HG03571 (cell line): Measurements from ENCODE around the gene ROR2.
"Not testable (repeated sequence)": the region's sequence is repeated elsewhere in the genome, so short reads cannot be mapped to it uniquely, and the experiment has no call there.

Experiments
- ATAC-seq: cut with Tn5 transposase; IDR thresholded peaks from one replicate; pipeline ENCODE4 v1.9.1; 2021; ENCODE audit not compliant: unreplicated experiment

ROR2 gene

DNA sequence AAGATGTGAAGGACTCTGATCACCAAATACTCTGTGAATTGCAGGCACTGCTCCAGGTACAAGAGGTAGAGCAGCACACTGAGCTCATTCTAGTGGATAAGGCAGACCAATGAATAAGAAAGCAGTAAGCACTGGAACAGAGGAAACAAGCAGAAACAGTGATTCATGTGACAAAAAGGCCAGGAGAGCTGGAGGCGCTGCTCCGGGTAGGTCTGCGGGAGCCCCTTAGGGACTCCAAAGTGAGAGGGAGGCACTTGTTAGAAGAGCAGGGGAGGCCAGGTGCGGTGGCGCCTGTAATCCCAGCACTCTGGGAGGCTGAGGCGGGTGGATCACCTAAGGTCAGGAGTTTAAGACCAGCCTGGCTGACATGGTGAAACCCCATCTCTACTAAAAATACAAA lies 294.8 kb downstream of the ROR2 start:
- ATAC-seq = no peak

DNA sequence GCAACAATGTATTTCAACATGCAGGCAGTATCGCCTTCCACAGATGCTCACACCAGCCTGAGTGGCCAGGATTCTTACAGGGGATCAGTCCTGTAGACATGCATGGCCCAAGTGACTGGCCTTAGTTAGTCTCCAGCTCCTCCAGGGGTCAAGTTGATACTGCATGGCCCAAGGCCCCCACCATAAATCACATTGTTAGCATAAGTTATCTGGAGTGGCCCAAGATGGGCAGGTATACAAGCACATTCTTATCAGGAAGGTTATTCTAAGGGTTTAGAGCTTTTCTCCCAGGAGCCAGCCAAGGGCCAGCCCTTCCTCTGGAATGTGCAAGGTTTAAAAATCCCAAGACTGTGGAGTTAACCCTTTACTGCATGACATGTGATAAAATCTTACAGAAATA lies 295.5 kb downstream of the ROR2 start:
- ATAC-seq = no peak

DNA sequence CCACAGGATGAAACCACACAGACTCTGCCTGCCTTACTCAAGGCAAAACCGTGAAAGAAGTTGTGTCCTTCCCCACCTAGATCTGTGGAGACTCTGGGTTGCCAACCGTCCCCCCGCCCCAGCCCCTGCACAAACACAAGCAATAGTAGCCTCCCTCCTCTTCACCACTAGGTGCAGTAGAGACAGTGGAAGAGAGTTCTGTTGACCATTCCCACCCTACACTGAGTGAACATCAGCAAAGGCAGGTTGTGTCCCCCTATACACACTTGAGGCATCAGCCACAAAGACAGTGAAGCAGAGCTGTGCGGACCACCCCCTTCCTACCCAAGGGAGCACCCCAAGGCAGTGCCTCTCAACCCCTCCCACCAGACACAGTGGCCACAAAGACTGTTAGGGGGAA lies 302.7 kb downstream of the ROR2 start:
- ATAC-seq = no peak

DNA sequence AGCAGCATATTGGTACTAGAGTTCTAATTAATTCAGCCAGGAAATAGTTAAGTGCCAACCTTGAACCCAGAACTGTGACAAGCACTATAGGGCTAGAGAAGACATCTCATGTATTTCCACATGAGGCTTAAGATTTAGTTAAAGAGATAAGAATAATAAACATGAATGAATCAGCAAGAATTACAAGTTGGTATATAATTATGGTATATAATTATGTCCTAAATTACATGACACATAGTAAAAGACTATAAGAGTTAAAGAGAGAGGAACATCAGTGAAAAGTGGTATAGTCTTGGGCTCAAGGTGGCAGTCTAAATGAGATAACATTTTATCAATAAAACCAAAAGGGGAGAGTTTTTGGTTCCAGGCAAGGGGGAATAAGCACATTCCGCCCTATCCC lies 303.3 kb downstream of the ROR2 start:
- no peak for ATAC-seq

DNA sequence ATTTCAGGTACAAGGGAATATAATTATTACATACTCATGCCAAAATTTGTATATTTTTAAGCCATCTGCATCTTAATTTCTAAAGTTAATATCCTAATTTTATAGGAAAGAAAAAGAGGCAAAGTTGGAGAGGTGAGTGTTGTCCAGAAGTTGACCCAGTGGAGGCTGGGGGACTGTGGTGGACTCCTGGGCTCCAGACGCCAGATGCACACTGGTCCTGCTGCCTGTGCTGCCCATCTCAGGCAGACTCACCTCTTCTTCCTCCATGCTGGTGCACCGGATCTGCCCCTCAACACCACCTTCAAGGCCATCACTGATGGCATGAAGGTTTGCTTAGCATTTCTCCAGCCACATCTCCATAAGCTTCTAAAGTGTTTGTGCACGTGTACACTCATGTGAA lies 305.6 kb downstream of the ROR2 start:
- ATAC-seq = no peak

DNA sequence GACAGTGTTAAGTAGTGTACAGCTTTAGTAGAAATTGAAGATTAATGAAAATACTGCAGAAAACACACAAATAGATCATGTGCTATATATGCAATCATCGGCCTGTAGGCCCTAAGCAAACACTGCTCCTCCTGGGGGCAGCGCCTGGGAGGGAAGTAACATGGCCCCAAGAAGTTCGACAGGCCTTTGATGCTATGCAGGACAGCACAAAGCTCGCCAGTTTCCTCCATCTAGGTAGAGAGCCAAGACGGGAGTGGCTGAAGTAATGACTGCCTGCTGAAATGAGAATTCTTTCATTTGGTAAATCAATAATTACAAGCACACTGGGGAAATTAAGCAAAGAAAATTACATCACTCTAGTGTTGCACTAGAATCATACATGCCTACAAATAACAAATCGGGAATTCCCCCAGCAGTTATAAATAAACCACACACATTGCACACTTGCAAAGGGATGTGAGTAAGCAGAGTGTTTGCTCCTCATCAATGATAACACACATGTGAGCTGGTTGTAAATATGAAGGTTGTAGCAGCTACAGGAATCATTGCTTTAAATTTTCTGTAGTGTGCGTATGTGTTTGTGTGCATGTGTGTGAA lies 306.4 kb downstream of the ROR2 start:
- no peak for ATAC-seq

DNA sequence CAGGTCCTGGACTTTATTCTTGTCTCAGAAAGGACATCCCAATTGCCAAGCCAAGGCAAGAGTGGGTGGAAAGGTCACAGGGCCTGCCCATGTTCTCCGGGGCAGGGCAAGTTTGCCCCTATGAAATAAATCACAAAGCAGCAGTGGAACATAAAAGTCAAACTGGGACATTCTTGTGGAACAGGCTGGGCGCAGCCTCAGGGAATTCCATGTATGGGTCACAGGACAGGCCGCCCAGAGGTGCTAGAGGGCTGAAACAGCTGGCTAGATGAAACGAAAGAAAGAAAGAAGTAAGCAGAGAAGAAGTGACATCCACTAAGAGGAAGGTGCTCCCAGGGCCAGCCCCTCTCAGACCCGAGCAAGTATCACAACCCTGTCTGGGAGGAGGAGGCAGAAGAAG lies 307.3 kb downstream of the ROR2 start:
- ATAC-seq = no peak

DNA sequence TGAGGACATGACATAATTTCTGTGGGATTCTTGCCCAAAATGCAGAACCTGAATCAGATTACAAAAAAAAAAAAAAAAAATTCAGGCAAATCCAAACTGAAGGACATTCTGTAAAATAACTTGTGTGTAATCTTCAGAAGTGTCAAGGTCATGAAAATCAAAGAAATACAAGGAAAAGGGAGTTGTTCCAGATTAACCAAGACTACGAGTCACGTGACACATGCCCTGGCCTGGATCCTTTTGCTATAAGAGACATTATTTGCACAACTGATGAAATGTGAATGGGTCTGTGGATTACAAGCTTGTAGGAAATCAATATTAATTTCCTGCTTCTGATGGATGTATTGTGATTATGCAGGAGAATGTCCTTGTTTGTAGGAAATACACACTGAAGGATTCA lies 309.6 kb downstream of the ROR2 start:
- no peak for ATAC-seq

DNA sequence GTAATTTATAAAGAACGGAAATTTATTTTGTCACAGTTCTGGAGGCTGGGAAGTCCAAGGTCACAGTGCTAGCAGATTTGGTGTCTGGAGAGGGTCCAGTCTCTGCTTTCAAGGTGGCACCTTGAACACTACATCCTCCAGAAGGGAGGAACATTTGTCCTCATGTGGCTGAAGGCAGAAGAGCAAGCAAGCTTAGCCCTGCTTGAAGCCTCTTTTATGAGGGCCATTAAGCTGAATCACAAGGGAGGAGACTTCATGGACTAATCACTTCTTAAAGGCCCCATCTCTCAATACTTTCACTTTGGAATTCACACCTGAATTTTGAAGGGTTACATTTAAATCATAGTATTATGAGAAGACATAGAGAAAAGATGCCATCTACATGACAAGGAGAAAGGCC lies 311.0 kb downstream of the ROR2 start:
- no peak for ATAC-seq

DNA sequence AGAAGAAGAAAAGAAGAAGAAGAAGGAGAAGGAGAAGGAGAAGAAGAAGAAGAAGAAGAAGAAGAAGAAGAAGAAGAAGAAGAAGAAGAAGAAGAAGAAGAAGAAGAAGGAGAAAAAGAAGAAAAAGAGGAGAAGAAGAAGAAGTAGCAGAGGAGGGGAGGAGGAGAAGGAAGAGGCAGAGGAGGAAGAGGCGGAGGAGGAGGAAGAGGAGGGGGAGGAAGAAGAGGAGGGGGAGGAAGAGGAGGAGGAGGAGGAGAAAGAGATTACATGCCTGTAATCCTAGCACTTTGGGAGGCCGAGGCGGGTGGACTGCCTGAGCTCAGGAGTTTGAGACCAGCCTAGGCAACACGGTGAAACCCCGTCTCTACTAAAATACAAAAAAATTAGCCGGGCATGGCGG lies 315.2 kb downstream of the ROR2 start:
- ATAC-seq = not testable (repeated sequence)

DNA sequence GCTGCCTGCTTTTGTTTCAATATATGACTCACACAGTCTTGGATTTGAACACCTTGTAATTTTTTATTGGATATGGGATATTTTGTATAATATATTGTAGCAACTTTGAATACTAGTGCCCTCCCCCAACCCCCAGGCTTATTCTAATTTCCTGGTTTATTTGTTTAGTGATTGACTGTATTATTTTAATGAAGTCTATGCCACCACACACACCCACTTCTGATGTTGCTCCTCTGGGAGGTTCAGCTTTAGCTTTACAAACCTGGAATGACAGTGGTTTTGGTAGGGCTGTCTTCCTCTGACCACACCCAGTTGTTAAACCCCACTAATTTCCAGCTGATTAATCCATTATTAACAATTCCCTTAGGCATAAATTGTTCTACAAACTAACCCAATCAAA lies 320.3 kb downstream of the ROR2 start:
- no peak for ATAC-seq

DNA sequence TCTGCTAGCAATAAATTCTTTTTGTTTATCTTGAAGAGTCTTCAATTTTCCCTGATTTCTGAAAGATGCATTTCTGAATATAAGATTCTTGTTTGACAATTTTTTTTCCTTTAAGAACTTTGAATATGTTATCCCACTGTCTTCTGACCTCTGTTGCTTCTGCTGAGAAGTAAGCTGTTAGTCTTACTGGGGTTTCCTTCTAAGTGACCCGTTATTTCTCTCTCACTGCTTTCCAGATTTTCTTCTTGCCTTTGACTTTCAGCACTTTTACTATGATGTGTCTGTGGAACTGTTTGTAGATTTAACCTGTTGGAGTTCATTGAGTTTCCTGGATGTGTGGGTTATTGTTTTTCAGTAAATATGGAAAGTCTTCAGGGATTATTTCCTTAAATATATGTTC lies 321.1 kb downstream of the ROR2 start:
- no peak for ATAC-seq

DNA sequence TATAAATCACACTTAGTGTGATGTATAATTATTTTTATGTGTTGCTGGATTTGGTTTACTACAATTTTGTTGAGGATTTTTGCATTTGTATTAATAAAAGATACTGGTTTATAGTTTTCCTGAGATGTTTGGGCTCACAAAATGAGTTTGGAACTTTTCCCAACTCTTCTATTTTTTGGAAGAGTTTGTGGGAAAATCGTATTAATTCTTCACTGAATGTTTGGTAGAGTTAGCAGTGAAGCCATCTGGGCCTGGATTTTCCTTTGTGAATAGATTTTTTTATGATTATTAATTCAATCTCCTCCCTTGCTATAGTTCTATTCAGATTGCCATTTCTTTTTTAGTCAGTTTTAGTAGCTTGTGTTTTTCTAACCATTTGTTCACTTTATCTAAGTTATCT lies 324.7 kb downstream of the ROR2 start:
- ATAC-seq = no peak

DNA sequence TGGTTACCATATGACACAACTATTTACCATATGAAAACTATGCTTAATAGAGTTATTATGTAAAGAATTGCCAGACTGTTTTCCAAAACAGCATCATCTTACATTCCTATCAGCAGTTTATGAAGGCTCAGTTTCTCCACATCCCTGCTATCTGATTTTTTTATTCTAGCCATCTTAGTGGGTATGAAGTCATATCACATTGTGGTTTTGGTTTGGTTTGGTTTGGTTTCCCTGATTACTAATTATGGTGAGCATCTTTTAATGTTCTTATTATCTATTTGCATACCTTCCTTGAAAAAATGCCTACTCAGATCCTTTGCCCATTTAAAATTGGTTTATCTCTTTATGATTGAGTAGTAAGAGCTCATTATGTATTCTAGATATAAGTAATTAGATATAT lies 327.0 kb downstream of the ROR2 start:
- no peak for ATAC-seq

DNA sequence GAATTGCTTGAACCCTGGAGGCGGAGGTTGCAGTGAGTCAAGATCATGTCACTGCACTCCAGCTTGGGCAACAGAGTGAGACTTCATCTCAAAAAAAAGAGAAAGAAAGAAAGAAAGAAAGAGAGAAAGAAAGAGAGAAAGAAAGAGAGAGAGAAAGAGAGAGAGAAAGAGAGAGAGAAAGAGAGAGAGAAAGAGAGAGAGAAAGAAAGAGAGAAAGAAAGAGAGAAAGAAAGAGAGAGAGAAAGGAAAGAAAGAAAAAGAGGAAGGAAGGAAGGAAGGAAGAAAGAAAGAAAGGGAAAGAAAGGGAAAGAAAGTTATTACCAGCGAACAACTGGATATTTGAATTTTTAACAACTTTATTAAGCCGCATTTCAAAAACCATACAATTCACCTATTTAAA lies 327.9 kb downstream of the ROR2 start:
- ATAC-seq = not testable (repeated sequence)

DNA sequence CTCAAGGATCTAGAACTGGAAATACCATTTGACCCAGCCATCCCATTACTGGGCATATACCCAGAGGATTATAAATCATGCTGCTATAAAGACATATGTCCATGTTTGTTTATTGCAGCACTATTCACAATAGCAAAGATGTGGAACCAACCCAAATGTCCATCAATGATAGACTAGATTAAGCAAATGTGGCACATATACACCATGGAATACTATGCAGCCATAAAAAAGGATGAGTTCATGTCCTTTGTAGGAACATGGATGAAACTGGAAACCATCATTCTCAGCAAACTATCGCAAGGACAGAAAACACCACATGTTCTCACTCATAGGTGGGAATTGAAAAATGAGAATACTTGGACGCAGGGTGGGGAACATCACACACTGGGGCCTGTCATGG lies 336.0 kb downstream of the ROR2 start:
- not testable (repeated sequence) for ATAC-seq

DNA sequence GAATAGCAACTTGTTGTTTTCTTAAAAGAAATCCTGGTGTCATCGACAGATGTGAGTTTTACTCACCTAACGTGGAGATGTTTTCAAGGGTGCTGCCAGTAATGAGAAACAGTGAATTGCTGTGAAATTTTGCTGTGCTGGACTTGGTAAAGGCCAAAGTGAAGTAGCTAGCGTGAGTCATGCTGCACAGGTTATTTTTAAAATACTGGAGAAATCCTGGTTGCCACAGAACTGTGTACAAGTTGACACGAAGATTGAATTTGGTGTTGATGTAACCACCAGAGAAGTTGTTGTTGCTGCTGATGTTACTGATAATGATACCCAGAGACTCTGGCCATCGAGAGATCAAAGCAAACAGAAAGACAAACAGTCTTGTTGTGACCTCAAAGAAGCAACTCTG lies 338.4 kb downstream of the ROR2 start:
- no peak for ATAC-seq

DNA sequence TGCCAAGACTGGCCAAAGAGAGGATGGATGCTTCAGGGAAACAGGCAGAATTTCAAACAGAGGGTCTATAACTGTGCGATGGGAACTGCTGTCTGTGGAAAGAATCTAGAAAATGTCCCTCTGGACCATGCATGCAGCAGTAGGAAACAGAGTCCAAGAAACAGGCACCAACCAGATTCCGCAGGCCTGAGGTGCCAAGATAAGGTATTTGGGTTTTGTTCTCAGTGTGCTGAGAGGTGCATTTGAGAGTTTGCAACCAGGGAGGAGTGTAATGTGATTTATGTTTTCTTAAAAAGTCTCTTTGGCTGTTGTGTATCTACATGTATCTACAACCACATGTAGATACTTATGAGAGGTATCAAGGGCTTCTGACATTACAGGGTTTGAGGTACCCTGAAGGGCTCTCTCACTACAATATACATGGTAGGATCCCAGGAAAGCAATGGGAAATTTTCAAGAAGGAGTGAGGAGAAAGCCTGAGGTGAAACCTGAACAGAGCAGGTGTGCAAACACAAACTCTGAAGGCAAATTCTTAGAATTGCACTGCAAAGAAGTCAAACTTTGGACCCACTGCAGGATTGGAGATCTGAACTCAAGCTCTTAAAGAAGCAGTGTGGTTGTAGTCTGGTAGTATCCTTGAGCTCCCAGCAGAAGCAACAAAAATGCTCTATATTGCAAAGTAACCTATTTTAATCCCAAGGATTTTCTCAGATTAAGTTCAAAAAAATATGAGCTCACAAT lies 343.6 kb downstream of the ROR2 start:
- ATAC-seq = no peak

DNA sequence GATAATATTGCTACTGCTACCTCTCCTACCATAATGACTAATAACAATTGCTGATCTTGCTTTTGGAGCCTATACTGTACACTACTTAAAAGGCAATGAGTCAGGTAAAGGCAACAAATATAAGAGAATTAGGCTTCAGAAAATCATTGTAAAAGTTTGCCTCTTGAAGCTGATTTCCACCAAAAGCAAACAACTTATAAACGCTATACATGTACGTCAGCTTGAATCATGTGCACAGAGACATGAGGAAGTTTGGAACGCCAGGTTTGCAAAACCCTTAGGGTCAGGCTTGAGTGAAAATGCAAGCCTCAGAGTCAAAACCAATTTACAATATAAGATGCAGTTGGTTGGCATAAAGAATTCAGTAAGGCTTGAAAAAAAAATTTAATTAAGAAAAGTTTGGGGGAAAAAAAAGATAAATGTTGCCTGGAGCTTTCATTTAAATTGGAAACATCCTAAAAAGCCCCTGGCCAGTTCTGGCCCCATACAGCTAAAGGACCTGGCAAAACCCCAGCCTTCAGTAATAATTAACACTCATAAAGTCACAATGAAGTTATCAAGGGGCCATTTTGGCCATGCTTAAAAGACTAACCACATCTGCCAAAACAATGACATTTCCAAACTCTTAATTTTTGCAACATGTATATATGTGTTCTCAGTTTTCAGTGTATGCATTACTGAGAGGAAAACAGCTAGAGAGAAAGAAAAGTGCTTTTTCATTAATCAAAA lies 345.4 kb downstream of the ROR2 start:
- ATAC-seq = no peak

DNA sequence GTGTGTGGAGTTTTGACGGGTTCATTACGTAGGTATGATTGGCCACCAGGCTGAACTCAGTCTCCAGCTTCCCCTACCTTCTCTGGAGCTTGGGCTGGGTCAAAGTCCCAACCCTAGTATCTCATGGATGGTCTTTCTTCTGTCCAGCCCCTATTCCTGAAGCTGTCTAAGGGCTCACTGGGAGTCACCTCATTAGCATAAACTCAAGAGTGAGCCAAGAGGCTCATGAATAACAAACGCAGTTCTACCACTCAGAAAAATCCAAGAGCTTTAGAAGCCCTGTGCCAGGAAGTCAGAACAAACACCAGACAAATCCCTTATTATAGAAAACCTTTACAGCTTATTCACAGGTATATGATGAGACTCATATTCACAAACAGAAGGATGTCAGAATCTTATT lies 346.1 kb downstream of the ROR2 start:
- no peak for ATAC-seq

DNA sequence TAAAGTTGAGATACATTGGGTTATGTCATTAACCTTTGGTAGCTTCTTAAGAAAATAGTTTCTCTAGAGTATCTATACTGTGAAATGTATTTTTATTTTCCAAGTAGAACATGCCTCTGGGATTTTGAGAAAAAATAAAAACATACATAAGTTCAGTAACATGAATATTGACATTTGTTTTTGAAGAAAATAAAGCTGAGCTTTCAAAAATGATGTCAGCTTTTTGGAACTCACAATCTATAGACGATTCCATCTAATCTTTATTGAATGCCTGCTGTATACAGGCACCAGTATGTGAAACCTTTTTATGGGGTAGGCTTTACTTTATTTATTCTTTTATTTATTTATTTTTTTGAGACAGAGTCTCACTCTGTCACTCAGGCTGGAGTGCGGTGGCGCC lies 350.5 kb downstream of the ROR2 start:
- no peak for ATAC-seq

DNA sequence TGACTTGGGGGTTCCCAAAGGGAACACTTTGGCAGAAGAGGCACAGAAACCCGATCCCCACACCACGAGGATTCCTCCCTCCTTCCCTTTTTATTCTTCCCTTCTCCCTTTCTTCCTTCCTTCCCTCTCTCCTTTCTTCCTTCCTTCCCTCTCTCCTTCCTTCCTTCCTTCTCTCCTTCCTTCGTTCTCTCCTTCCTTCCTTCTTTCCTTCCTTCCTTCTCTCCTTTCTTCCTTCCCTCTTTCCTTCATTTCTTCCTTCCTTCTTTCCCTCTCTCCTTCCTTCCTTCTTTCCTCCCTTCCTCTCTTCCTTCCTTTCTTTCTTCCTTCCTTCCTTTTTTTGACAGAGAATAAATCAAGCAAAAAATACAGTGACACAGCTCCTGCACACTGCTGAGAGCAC lies 358.4 kb downstream of the ROR2 start:
- ATAC-seq = no peak
